DMS 273 treated with DMSO at 0.1 percent for 48 hours (cell line): ENCODE measurements around the gene PRKG1.
"Not testable (repeated sequence)": the region's sequence is repeated elsewhere in the genome, so short reads cannot be mapped to it uniquely, and the experiment has no call there.

ENCODE experiments used
- DNase-seq: peaks from one replicate; lab custom pipeline; 2025; lab: John Stamatoyannopoulos, UW

Gene PRKG1

GRCh38 chr10:52007091-52007490, 932.8 kb downstream of the PRKG1 start:
- no peak for DNase-seq

- no peak for DNase-seq
Observed at GRCh38 chr10:52011118-52011517, 936.8 kb downstream of the PRKG1 start.

GRCh38 chr10:52019077-52019555, 944.8 kb downstream of the PRKG1 start:
- DNase-seq, result no peak

GRCh38 chr10:52019656-52020055, 945.4 kb downstream of the PRKG1 start:
- no peak for DNase-seq

GRCh38 chr10:52020173-52020572, 945.9 kb downstream of the PRKG1 start:
- DNase-seq, result no peak

GRCh38 chr10:52020702-52021101, 946.4 kb downstream of the PRKG1 start:
- no peak for DNase-seq

GRCh38 chr10:52027055-52027705, 952.9 kb downstream of the PRKG1 start:
- DNase-seq, result no peak

GRCh38 chr10:52028523-52028858, 954.2 kb downstream of the PRKG1 start:
- DNase-seq, result no peak

GRCh38 chr10:52029628-52030027, 955.3 kb downstream of the PRKG1 start:
- DNase-seq, result no peak

- DNase-seq, result no peak
Observed at GRCh38 chr10:52030051-52030790, 955.9 kb downstream of the PRKG1 start.

- no peak for DNase-seq
Observed at GRCh38 chr10:52030975-52031374, 956.7 kb downstream of the PRKG1 start.

- no peak for DNase-seq
Observed at GRCh38 chr10:52031771-52032170, 957.5 kb downstream of the PRKG1 start.

- DNase-seq, result no peak
Observed at GRCh38 chr10:52032681-52033629, 958.7 kb downstream of the PRKG1 start.

- DNase-seq, result not testable (repeated sequence)
Observed at GRCh38 chr10:52039002-52039793, 964.9 kb downstream of the PRKG1 start.

GRCh38 chr10:52040486-52040885, 966.2 kb downstream of the PRKG1 start:
- no peak for DNase-seq

GRCh38 chr10:52043811-52044210, 969.5 kb downstream of the PRKG1 start:
- no peak for DNase-seq

GRCh38 chr10:52048051-52048450, 973.8 kb downstream of the PRKG1 start:
- no peak for DNase-seq

GRCh38 chr10:52050429-52051047, 976.3 kb downstream of the PRKG1 start:
- no peak for DNase-seq

- DNase-seq, result no peak
Observed at GRCh38 chr10:52053497-52053896, 979.2 kb downstream of the PRKG1 start.

GRCh38 chr10:52056291-52056690, 982.0 kb downstream of the PRKG1 start:
- no peak for DNase-seq

GRCh38 chr10:52059089-52059488, 984.8 kb downstream of the PRKG1 start:
- no peak for DNase-seq
